Measurements from ENCODE around the gene TSEN54. TPM values are rescaled to one million over a fixed set of nuclear protein-coding genes. Genes with fewer than 3 reads are reported as not detected.

Gene TSEN54
- total and polyA plus RNA-seq, 2 experiments from 2014 or later, result 45.9 to 62.5 TPM

- Histone ChIP-seq H4K20me1 (replicated peaks; ENCODE audit: insufficient read depth) (peaks cover 12% of the 10 kb centered on the region), H3K79me2 (replicated peaks; ENCODE audit: insufficient read depth) (peaks cover 36% of the 10 kb centered on the region), H3K27me3 (ENCODE audit: insufficient read depth) (no peaks in the 10 kb centered on the region), H2AFZ (peak overlapping the region; percentile 88; the same call in 1 of the 2 replicates), H3K4me1 (ENCODE audit: insufficient read depth) (peaks cover 7% of the 10 kb centered on the region; the same call in 1 of the 2 replicates), H3K9me2 (ENCODE audit: insufficient read depth) (no peaks in the 10 kb centered on the region), H3F3A (replicated peaks; ENCODE audit: low read depth) (no peaks in the 10 kb centered on the region), H3K4me2 (peak overlapping the region; percentile 100), H3K36me3 (ENCODE audit: insufficient read depth) (peaks cover 11% of the 10 kb centered on the region), H3K27ac (ENCODE audit: low read depth) (no peak overlapping the region), H3K4me3 (peak overlapping the region; percentile 98)
- peak overlapping the region; percentile 78 for H3K4me3 Mint-ChIP-seq
- peaks cover 19% of the 10 kb centered on the region for H3K27me3 Mint-ChIP-seq (ENCODE audit: insufficient read depth, low read depth, poor library complexity)
- TF ChIP-seq EZH2phosphoT487 (IDR thresholded peaks at IDR 0.05; ENCODE audit: unreplicated experiment) (no peak), EZH2 (IDR thresholded peaks at IDR 0.05; ENCODE audit: low read depth, unreplicated experiment) (no peak), CREB1 (CRISPR knock-in tag; IDR thresholded peaks at IDR 0.05; ENCODE audit: low read depth) (no peak), ZNF114 (CRISPR knock-in tag; IDR thresholded peaks at IDR 0.05) (no peak), NANOG (IDR thresholded peaks at IDR 0.05; ENCODE audit: borderline replicate concordance) (no peak), ZNF331 (CRISPR knock-in tag; IDR thresholded peaks at IDR 0.05; ENCODE audit: low read depth) (no peak), POLR2AphosphoS5 (IDR thresholded peaks at IDR 0.05; ENCODE audit: low read depth) (no peak), JUNB (IDR thresholded peaks at IDR 0.05; ENCODE audit: unreplicated experiment) (no peak), ZNF462 (CRISPR knock-in tag; IDR thresholded peaks at IDR 0.05) (no peak), STAT1 (IDR thresholded peaks at IDR 0.05; ENCODE audit: unreplicated experiment) (no peak), REST (IDR thresholded peaks at IDR 0.05; ENCODE audit: unreplicated experiment) (no peak)
- DNase-seq (ENCODE audit: low spot score) (no peak), ATAC-seq (no peak)
- H3K27ac Mint-ChIP-seq, result no peak overlapping the region
- peaks cover 25% of the 10 kb centered on the region for H3K36me3 Mint-ChIP-seq (ENCODE audit: low read depth)
- peaks cover 27% of the 10 kb centered on the region for H3K4me1 Mint-ChIP-seq
- no peaks in the 10 kb centered on the region; the same call in 2 of the 3 replicates for H3K9me3 Mint-ChIP-seq
These were observed 1.9 kb upstream of the TSEN54 start for GRCh38 chr17:75514299-75514918.

All from GM23338 (cell line).